HG03442 (cell line): Measurements from ENCODE around the gene TP53TG3C.
"Not testable (repeated sequence)": the region's sequence is repeated elsewhere in the genome, so short reads cannot be mapped to it uniquely, and the experiment has no call there.

Experiments
- ATAC-seq: cut with Tn5 transposase; IDR thresholded peaks from one replicate; pipeline ENCODE4 v1.9.1; 2021; ENCODE audit warnings: mild to moderate bottlenecking, moderate library complexity; ENCODE audit not compliant: unreplicated experiment

The TP53TG3C gene, protein sequence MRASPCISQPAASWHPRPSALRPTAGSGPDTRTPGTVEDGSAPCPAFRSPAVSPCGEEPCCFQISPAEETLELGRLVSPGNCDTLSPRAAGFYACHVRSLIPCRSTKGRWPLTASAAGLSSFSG

DNA sequence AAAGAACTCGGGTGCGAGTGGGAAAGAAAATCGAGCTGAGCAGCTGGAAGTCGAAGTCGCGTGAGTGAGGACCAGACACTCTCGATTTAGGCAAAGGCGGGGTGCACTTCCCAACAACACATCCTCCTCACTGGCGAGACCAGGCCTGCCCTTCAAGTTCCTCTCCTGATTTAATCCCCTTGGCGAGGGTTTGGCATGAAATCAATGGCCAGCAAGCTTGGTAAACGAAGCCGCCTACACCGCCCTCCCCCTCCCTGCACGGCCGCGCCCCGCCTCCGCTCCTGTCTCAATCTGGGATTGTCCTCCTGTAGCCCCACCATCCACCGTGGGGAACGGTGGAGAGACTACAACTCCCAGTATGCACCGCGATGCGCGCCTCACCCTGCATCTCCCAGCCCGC lies at the start of gene TP53TG3C:
TP53TG3C (plus strand) TSS at position 301 of the 400 bp plus-strand sequence; CDS start at position 369, 68 bp downstream.
- not testable (repeated sequence) for ATAC-seq
